Endothelial cell of umbilical vein (primary cell): ENCODE results near the gene PCNT. TPM values are rescaled to one million over a fixed set of nuclear protein-coding genes. Genes with fewer than 3 reads are reported as not detected.

ENCODE experiments used
- BruUV-seq: library from RNA; stranded (reverse); fragments of 400-500 nt; replicated peaks from 2 replicates; lab custom pipeline; 2021; lab: Mats Ljungman, UMichigan
- CTCF ChIA-PET: fragments of 300-600, 350-600 bp; sonication (Branson Sonifier 250); formaldehyde crosslinking; loops from one replicate; lab custom pipeline; 2021; ENCODE audit warnings: antibody characterized with exemption, inconsistent platforms; lab: Charles Lee
- POLR2A ChIA-PET: fragments of 300-600, 350-600 bp; sonication (Branson Sonifier 250); formaldehyde crosslinking; loops from one replicate; lab custom pipeline; 2021; ENCODE audit warnings: antibody characterized with exemption, inconsistent platforms; lab: Charles Lee
- DNase-seq: peaks from one replicate; pipeline ENCODE4 v3.0.0-alpha.2; 2011; ENCODE audit warnings: low read depth, low spot score
- FAIRE-seq: peaks from 2 replicates; lab custom pipeline; 2011; peaks lifted over from hg19 to GRCh38; lab: Jason Lieb, UNC
- H2AFZ ChIP-seq: 2 replicates; pipeline ENCODE4 v1.6.0; 2012; ENCODE audit warnings: low read depth, low read length, control low read depth, inconsistent platforms
- H3K27ac ChIP-seq: 2 replicates; pipeline ENCODE4 v1.5.1; 2011; ENCODE audit warnings: low read depth, mild to moderate bottlenecking, control low read depth, low read length, moderate library complexity; ENCODE audit not compliant: insufficient read depth
- H3K27me3 ChIP-seq, 2 experiments: 2 replicates each; pipeline versions ENCODE4 v1.6.0 to v1.6.1; 2011; ENCODE audit warnings: low read length in 2 of 2, mixed read lengths in 1 of 2; ENCODE audit not compliant: control insufficient read depth in 2 of 2, insufficient read depth in 2 of 2
- H3K36me3 ChIP-seq, 2 experiments: 2 replicates in 1 of 2; 3 replicates in 1 of 2; pipeline ENCODE4 v1.5.1; 2011; ENCODE audit warnings: low read length in 2 of 2, mild to moderate bottlenecking in 1 of 2, moderate library complexity in 1 of 2; ENCODE audit not compliant: control insufficient read depth in 2 of 2, insufficient read depth in 2 of 2; ENCODE audit errors: extremely low read depth in 1 of 2
- H3K4me1 ChIP-seq: 3 replicates; pipeline ENCODE4 v1.5.1; 2011; ENCODE audit warnings: mild to moderate bottlenecking, low read length; ENCODE audit not compliant: control insufficient read depth, insufficient read depth; ENCODE audit errors: extremely low read depth
- H3K4me2 ChIP-seq: 2 replicates; pipeline ENCODE4 v1.6.1; 2011; ENCODE audit warnings: low read length, control low read depth, mixed read lengths; ENCODE audit not compliant: insufficient read depth
- H3K4me3 ChIP-seq, 3 experiments: fragments of 200-600 bp in 1 of 3; sonication (generic), shearing (Covaris generic) in 1 of 3; replicated peaks in 1 of 3; 2 replicates each; pipeline ENCODE4 v1.5.1; 2011 to 2016; ENCODE audit warnings: control low read depth in 3 of 3, low read length in 3 of 3, mild to moderate bottlenecking in 2 of 3, inconsistent platforms in 1 of 3, low read depth in 1 of 3, moderate library complexity in 1 of 3; ENCODE audit not compliant: insufficient read depth in 1 of 3
- H3K79me2 ChIP-seq: 2 replicates; pipeline ENCODE4 v1.6.0; 2012; ENCODE audit warnings: low read length, inconsistent platforms; ENCODE audit not compliant: control insufficient read depth, insufficient read depth
- H3K9ac ChIP-seq: replicated peaks from 2 replicates; pipeline ENCODE3; 2011; ENCODE audit warnings: low read length, control low read depth; ENCODE audit not compliant: insufficient read depth; ENCODE audit errors: extremely low read depth
- H3K9me1 ChIP-seq: replicated peaks from 3 replicates; pipeline ENCODE4 v1.6.0; 2011; ENCODE audit warnings: mild to moderate bottlenecking, low read length; ENCODE audit not compliant: control insufficient read depth, insufficient read depth; ENCODE audit errors: extremely low read depth
- H3K9me3 ChIP-seq: replicated peaks from 2 replicates; pipeline ENCODE4 v1.5.1; 2012; ENCODE audit warnings: low read length, inconsistent platforms; ENCODE audit not compliant: control insufficient read depth, insufficient read depth
- H4K20me1 ChIP-seq: replicated peaks from 2 replicates; pipeline ENCODE3; 2011; ENCODE audit warnings: mild to moderate bottlenecking, low read length; ENCODE audit not compliant: control insufficient read depth, insufficient read depth; ENCODE audit errors: extremely low read depth
- CTCF ChIP-seq, 2 donors: IDR thresholded peaks; 1 replicate in 1 of 2; 2 replicates in 1 of 2; pipeline ENCODE4 v1.5.1; 2011; ENCODE audit warnings: low read length in 2 of 2, mild to moderate bottlenecking in 2 of 2, moderate library complexity in 2 of 2, control low read depth in 1 of 2, inconsistent platforms in 1 of 2, low read depth in 1 of 2; ENCODE audit not compliant: insufficient read depth in 1 of 2; ENCODE audit errors: extremely low read depth in 1 of 2
- EZH2 ChIP-seq: IDR thresholded peaks from 2 replicates; pipeline ENCODE4 v1.6.1; 2012; ENCODE audit warnings: borderline replicate concordance, low read depth, mild to moderate bottlenecking, moderate library complexity, low read length, inconsistent platforms; ENCODE audit not compliant: severe bottlenecking
- GATA2 ChIP-seq: IDR thresholded peaks from 2 replicates; pipeline ENCODE4 v1.7.0; 2011; ENCODE audit warnings: low read depth, mild to moderate bottlenecking, moderate library complexity, mixed read lengths, low read length; ENCODE audit not compliant: insufficient read length, insufficient read depth
- JUN ChIP-seq: IDR thresholded peaks from 2 replicates; pipeline ENCODE4 v1.6.1; 2011; ENCODE audit warnings: borderline replicate concordance, low read depth; ENCODE audit not compliant: insufficient read length, insufficient read depth
- MAX ChIP-seq: IDR thresholded peaks from 2 replicates; pipeline ENCODE4 v1.6.1; 2011; ENCODE audit not compliant: insufficient read depth, insufficient read length
- MYC ChIP-seq: IDR thresholded peaks from one replicate; pipeline ENCODE4 v1.6.1; 2011; ENCODE audit warnings: mild to moderate bottlenecking, low read depth, low read length
- POLR2A ChIP-seq: IDR thresholded peaks from 2 replicates; pipeline ENCODE4 v1.6.1; 2012; ENCODE audit warnings: low read depth, mild to moderate bottlenecking, control low read depth, low read length
- POLR2AphosphoS5 ChIP-seq: IDR thresholded peaks from 2 replicates; pipeline ENCODE4 v1.6.1; 2012; ENCODE audit warnings: low read depth, mild to moderate bottlenecking, control low read depth, low read length, moderate library complexity; ENCODE audit not compliant: insufficient read depth
- dilution Hi-C: fragments of 300-500 bp; cut with MboI; formaldehyde crosslinking; loops from one replicate; pipeline ENCODE4 v1.15.0; 2019; ENCODE audit warnings: low sequenced_read_pairs; ENCODE audit not compliant: extremely low pct_ligation_motif_present
- intact Hi-C: fragments of 100-400 bp; cut with micrococcal nuclease; formaldehyde crosslinking; loops from one replicate; pipeline ENCODE4 v1.10.0; 2022
- polyA plus RNA-seq, 4 experiments: library from polyadenylated mRNA; depleted of rRNA in 3 of 4; stranded (reverse) in 3 of 4; unstranded in 1 of 4; fragments of >200 nt; gene quantifications; 2 replicates each; pipeline versions ENCODE4 v1.2.1 to v1.2.3, GENCODE V29; 2011 to 2012; ENCODE audit warnings: missing spikeins in 1 of 4
- total RNA-seq: library from RNA; stranded (reverse); gene quantifications from 2 replicates; pipeline ENCODE4 v1.2.3, GENCODE V29; 2021

Gene PCNT
- total and polyA plus RNA-seq, 2 donors (not counting 3 experiments of a cell fraction or from before 2014, with no cell fraction given), result 9.6 to 49.5 TPM

- no peaks in the 10 kb centered on the region for H3K9me3 ChIP-seq
- FAIRE-seq (no peak), DNase-seq (no peak)
- H3K79me2 ChIP-seq, result peaks cover 36% of the 10 kb centered on the region
- no peak overlapping the region for H3K9ac ChIP-seq
- H3K27me3 ChIP-seq, result no peaks in the 10 kb centered on the region
- no peaks in the 10 kb centered on the region for H3K9me1 ChIP-seq
- intact Hi-C loops, result loop anchor here (5.0 kb wide), 1 partner anchor 61 kb away; no protein-coding TSS in a partner anchor
- H3K36me3 ChIP-seq, result no peaks in the 10 kb centered on the region
- H3K4me1 ChIP-seq, result peaks cover 35% of the 10 kb centered on the region
- H3K27ac ChIP-seq, result peak overlapping the region; percentile 61
- no peak overlapping the region for H3K4me2 ChIP-seq
- H4K20me1 ChIP-seq, result no peaks in the 10 kb centered on the region
- TF ChIP-seq JUN, result no peak
- TF ChIP-seq GATA2, result no peak
- no peak for TF ChIP-seq POLR2A
- TF ChIP-seq POLR2AphosphoS5, result no peak
- TF ChIP-seq CTCF (IDR thresholded peaks at IDR 0.05; ENCODE audit: extremely low read depth in 1 of 2, insufficient read depth in 1 of 2, low read depth in 1 of 2, low read length in 2 of 2), result no peak
- TF ChIP-seq MYC, result no peak
- TF ChIP-seq MAX, result no peak
- no peak for TF ChIP-seq EZH2
- no TSS peak for BruUV-seq
- CTCF ChIA-PET, result no interaction called here
- dilution Hi-C loops, result no loop called here
- H2AFZ ChIP-seq, result no peak overlapping the region
- no peak overlapping the region for H3K4me3 ChIP-seq
- POLR2A ChIA-PET, result no interaction called here
Measured at GRCh38 chr21:46456750-46457149, 132.8 kb downstream of the PCNT start.
